IPS-11a (cell line): ENCODE measurements around the gene SND1.
"Not testable (repeated sequence)": the region's sequence is repeated elsewhere in the genome, so short reads cannot be mapped to it uniquely, and the experiment has no call there.

ENCODE experiments used
- H3K4me3 ChIP-seq: one replicate; pipeline ENCODE4 v1.5.1; 2013; ENCODE audit warnings: low read depth, low read length, control low read depth

The SND1 gene

DNA sequence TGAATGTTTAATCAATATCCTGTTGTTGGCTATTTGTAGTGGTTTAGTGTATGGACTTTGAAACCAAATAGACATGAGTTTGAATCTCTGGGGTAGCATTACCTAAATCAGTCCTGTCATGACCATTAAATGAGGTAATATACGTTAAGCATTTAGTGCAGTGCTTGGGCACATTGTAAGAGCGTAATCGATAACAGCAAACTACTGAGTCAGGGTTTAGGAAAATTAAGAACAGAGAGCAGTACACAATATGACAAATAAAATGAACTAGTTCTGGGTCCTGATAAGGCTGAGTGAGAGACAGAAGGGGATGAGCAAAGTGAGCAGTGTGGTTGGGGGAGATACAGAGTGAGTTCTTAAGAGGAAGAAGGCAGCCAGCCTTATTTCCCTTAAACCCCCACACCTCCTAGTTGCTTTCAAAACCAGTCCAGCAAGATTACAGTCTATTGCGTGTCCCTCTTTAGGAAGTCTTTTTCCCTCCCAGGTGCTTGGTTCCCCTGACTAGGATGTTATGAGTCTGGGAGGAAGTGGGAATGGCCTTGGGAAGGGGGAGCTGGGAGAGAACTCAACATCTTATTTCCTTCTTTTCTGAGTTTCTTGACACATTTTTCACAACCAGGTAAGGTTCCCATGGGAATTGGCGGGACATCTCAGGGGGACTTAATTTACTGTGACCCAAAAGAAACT lies 171.0 kb downstream of the SND1 start:
- H3K4me3 ChIP-seq, result no peak overlapping the region

DNA sequence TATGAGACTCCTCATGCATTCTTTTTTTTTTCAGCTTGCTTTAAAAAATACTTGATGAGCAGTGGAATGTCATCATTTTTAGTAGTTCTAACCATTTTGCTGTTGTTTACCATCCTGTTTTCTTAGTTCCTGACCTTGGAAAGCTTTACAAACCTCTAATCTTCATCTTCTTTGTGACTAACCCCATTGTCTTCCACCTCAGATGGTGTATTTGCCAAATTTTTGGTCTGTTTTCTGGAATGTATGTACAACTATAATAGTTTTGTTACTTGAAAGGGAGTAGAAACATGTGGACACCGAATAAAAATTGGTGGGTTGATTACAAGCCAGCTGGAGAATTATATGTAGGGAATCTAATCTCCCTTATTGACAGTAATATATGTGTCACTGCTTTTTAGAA lies 172.7 kb downstream of the SND1 start:
- H3K4me3 ChIP-seq, result no peak overlapping the region

GRCh38 chr7:127828843-127829500 lies 177.0 kb downstream of the SND1 start:
- H3K4me3 ChIP-seq, result no peak overlapping the region

DNA sequence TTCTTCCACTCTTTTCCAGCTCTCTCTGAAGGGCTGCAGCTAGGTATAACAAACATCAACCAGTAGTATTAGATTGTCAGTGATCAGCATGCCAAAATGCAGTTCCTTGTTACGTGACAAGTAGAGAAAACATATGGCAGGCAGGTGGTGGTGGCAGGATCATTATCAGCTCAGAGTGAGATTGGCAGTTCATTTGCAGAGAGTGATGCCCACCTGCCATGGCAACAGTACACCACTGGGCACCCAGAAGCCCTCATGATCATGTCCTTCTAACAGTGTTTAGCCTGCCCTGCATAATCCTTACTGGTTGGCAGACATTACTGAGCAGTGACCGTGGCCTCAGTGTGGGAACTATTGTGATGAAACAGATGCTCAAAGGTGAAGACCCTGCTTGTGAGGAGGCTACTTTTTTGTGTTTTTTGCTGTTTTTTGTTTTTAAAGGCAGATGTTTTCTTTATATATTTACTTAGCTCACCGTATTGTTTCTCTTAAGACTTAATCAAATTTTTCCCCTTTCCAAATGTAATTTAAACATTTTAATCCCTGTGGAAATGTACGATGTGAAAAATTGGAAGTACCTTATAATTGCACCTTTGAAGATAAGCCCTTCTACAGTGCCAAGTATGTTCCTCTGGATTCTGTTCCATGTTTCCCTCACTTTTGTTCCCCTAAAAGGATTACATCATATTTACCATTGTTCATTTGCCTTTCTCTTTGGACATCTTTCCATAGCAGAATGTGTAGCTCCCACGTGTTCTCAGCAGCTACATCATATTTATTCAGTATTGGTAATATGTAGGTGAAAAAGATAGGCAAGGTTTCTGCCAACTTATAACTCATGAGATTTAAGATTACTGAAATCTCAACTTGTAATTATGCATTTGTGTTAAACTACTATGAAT lies 179.6 kb downstream of the SND1 start:
- no peak overlapping the region for H3K4me3 ChIP-seq

DNA sequence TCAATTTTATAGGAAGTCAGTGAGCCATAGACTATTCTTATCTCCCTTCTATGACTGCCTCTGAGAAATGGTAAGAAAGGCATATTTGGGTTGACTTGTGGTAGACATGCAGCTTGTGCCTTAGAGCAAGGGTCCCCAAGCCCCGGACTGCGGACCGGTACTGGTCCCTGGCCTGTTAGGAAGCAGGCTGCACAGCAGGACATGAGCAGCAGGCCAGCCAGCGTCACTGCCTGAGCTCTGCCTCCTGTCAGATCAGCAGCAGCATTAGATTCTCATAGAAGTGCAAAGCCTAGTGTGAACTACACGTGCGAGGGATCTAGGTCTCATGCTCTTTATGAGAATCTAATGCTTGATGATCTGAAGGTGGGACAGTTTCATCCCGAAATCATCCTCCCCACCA lies 180.6 kb downstream of the SND1 start:
- no peak overlapping the region for H3K4me3 ChIP-seq

GRCh38 chr7:127833641-127834040 lies 181.6 kb downstream of the SND1 start:
- no peak overlapping the region for H3K4me3 ChIP-seq

DNA sequence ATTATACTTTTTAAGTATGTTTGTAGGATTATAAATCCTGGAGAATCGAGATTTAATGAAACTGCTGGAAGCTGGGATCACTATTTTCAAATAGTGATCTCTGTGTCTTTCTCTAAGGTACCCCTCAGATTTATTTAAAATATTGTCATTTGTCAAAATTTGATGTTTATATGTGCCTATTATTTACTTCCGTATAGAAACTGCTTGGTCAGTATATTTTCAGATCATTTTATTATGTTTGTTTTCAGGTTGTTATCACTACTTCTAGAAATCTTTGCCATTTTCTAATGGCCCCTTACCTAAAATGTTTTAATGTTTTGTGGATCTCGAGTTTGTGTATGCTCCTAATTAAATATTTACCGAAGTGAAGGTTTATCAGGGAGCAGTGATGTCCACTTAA lies 183.7 kb downstream of the SND1 start:
- H3K4me3 ChIP-seq, result no peak overlapping the region

DNA sequence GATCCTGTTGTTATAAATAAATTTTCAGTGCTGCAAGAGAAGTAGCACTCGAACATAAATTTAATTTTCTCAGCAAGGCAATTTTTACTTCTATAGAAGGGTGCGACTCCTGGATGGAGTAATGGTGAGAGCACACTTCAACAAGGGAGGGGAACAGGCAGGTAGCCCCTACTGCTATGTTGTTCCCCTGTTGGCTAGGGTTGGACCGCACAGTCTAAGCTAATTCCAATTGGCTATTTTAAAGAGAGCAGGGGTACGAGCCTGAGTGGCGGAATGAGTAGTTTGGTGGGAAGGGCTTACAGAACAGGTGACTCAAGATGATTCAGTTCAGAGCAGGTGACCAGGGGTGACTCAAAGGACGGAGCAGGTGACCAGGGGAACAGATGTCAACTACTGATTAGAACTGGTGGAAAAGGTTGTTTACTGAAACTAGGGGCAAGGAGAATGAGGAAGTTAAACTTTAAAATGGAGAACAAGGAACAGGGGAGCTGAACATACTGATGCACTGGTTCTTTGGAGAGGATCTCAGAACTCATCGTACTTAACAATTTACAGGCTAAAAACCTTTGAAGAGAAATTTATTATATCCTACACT lies 185.9 kb downstream of the SND1 start:
- not testable (repeated sequence) for H3K4me3 ChIP-seq

GRCh38 chr7:127838816-127839415 lies 186.9 kb downstream of the SND1 start:
- no peak overlapping the region for H3K4me3 ChIP-seq

GRCh38 chr7:127840226-127840951 lies 188.4 kb downstream of the SND1 start:
- H3K4me3 ChIP-seq, result no peak overlapping the region

DNA sequence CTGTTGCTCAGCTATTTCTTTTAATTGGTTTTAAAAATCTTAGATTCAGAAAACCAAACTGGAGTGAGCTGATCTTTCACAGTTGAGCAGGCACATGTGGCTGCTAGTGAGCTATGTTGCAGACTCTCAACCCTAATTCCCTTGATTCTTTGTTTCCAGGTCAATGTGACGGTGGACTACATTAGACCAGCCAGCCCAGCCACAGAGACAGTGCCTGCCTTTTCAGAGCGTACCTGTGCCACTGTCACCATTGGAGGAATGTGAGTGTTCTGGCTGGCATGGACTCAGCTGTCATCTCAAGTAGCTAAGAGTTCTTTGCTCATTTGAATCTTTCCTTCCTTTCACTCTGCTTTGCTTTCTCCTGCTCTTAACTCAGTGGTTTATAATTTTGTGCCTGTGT lies 192.2 kb downstream of the SND1 start:
- H3K4me3 ChIP-seq, result no peak overlapping the region

DNA sequence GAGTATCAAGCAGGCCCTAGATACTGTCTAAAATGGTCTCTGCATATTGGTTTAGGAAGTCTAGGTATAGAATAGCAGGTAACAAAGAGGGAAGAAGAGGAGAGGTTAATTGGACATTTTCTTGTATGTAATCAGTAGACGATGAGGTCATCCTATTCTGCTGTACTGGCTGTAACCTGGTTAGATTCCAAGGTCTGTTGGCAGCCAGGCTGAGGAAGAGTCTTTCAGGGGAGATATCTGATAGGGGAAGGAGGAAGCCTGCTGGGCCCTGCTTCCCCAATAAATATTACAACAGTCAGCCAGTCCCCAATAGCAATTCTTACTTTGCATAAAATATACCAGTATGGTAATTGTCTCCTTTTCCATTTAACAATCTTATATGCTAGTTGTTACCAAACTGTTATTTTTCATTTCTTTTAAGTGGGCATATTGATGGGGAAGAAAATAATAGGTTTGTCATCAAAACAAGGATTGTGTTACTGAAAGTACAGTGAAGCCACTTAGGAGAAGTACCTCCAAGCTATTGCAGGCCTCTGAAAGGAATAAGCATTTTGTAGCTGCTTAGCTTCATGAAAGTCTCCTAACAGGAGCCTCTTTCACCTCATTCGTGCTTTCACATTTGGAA lies 192.8 kb downstream of the SND1 start:
- H3K4me3 ChIP-seq, result no peak overlapping the region

- H3K4me3 ChIP-seq, result no peak overlapping the region
Observed at GRCh38 chr7:127845522-127846214, 193.7 kb downstream of the SND1 start.

DNA sequence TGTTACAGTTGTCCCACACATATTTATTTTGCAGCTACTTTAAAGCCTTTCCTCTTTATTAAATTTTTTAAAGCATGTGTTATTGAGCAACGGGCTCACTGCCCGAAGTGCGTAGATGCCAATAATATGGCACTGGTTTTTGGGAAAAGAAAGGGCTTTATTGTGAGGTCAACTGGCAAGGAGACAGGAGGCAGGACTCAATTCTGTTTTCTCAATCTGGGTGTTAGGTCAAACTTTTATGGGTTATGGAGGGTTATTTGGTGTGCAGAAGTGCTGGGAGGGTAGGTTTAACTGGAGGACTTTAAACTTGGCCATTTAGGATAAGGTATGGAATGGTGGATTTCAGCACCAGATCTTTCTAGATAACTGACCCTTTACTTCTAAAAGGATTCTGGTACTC lies 195.6 kb downstream of the SND1 start:
- no peak overlapping the region for H3K4me3 ChIP-seq

DNA sequence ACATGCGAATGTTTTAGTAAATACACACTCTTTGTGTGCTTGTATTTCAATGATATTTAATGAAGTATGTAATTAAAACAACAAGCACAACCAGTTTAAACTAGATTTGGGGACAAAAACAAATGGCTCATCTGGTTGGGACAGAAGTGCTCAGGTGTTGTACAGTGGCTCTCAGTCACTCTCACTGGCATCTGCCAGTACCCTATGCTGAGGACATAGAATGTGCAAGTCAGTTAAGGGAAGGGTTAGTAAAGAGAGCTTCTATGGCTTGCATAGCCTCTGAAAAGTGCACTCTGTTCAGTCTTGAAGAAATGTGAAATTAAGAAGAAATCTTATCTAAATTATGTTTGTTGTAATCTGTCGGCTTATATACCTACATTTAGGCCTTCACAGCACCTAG lies 196.2 kb downstream of the SND1 start:
- H3K4me3 ChIP-seq, result no peak overlapping the region

DNA sequence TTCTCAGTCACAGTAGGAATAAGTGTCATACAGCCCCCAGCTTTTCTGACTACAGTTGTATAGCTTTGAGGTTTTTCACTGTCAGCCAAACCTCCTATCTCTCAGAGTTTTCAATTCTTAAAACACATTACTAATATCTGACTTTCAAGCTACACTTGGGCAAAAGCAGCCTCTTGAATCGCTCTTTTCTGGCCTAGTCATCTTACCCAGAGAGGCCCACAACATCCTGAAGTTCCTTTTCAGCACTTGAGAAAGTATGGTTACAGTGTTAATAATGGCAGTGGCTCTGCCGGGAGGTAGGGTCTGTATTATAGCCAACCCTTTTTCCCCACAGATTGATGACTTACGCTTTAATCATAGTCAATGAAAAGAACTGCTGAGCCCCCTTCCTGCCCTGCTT lies 198.2 kb downstream of the SND1 start:
- no peak overlapping the region for H3K4me3 ChIP-seq

DNA sequence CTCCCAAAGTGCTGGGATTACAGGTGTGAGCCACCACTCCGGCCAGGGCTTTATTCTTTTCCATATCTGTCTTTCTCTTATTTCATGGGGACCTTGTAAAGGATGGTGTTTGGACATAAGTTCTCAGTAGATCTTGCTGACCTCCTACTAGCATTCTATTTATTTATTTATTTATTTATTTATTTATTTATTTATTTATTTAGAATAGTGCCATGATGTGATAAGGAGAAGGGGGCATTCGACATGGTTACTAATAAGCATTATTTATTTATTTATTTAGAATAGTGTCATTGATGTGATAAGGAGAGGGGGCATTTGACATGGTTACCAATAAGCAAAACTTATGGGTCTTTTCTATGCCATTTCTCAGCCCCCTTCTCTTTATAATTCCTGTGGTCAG lies 202.4 kb downstream of the SND1 start:
- H3K4me3 ChIP-seq, result no peak overlapping the region

GRCh38 chr7:127857464-127857841 lies 205.5 kb downstream of the SND1 start:
- H3K4me3 ChIP-seq, result no peak overlapping the region
